ENCODE data around the gene DMTF1. TPM values are rescaled to one million over a fixed set of nuclear protein-coding genes. Genes with fewer than 3 reads are reported as not detected.
"Not testable (repeated sequence)": the region's sequence is repeated elsewhere in the genome, so short reads cannot be mapped to it uniquely, and the experiment has no call there.

Gene DMTF1
- total RNA-seq, 1 donor from 2014 or later = 168 TPM

GRCh38 chr7:87234949-87235348, 82.7 kb downstream of the DMTF1 start:
- no peaks in the 10 kb centered on the region for H3K9me3 Mint-ChIP-seq (ENCODE audit: unreplicated experiment)
- no peaks in the 10 kb centered on the region for H3K36me3 Mint-ChIP-seq (ENCODE audit: unreplicated experiment)
- H3K4me1 Mint-ChIP-seq (ENCODE audit: low read depth, unreplicated experiment) = no peaks in the 10 kb centered on the region
- peaks cover 2% of the 10 kb centered on the region for H3K27me3 Mint-ChIP-seq (ENCODE audit: unreplicated experiment)
- TF ChIP-seq CTCF (IDR thresholded peaks at IDR 0.05; ENCODE audit: partially characterized antibody, unreplicated experiment) = no peak
- no peak for DNase-seq
- no peak overlapping the region for H3K4me3 Mint-ChIP-seq (ENCODE audit: unreplicated experiment)
- H3K27ac Mint-ChIP-seq (ENCODE audit: unreplicated experiment) = no peak overlapping the region

- DNase-seq; H3K4me1 Mint-ChIP-seq (ENCODE audit: low read depth, unreplicated experiment); H3K27me3 Mint-ChIP-seq (ENCODE audit: unreplicated experiment); H3K4me3 Mint-ChIP-seq (ENCODE audit: unreplicated experiment); H3K9me3 Mint-ChIP-seq (ENCODE audit: unreplicated experiment); H3K27ac Mint-ChIP-seq (ENCODE audit: unreplicated experiment); H3K36me3 Mint-ChIP-seq (ENCODE audit: unreplicated experiment): not testable (repeated sequence)
These were observed 86.3 kb downstream of the DMTF1 start for GRCh38 chr7:87238464-87239051.

- not testable (repeated sequence) for H3K27ac Mint-ChIP-seq (ENCODE audit: unreplicated experiment); H3K4me3 Mint-ChIP-seq (ENCODE audit: unreplicated experiment); H3K27me3 Mint-ChIP-seq (ENCODE audit: unreplicated experiment); H3K9me3 Mint-ChIP-seq (ENCODE audit: unreplicated experiment); H3K4me1 Mint-ChIP-seq (ENCODE audit: low read depth, unreplicated experiment); H3K36me3 Mint-ChIP-seq (ENCODE audit: unreplicated experiment); DNase-seq
These were observed 93.4 kb downstream of the DMTF1 start for GRCh38 chr7:87245671-87246070.

Other genes starting within 250 kb of the DMTF1 start
- gene ELAPOR2, start 92.8 kb upstream of the DMTF1 start, total RNA-seq (ENCODE audit: unreplicated experiment) = 122 TPM
- 4.3 TPM for gene TMEM243, start 67.3 kb downstream of the DMTF1 start, total RNA-seq (ENCODE audit: unreplicated experiment)
- 4.9 TPM for gene CROT, start 193.2 kb downstream of the DMTF1 start, total RNA-seq (ENCODE audit: unreplicated experiment)

Data from glutamatergic neuron (in vitro differentiated cells).